ENCODE data around the gene C5orf47.

Gene C5orf47

DNA sequence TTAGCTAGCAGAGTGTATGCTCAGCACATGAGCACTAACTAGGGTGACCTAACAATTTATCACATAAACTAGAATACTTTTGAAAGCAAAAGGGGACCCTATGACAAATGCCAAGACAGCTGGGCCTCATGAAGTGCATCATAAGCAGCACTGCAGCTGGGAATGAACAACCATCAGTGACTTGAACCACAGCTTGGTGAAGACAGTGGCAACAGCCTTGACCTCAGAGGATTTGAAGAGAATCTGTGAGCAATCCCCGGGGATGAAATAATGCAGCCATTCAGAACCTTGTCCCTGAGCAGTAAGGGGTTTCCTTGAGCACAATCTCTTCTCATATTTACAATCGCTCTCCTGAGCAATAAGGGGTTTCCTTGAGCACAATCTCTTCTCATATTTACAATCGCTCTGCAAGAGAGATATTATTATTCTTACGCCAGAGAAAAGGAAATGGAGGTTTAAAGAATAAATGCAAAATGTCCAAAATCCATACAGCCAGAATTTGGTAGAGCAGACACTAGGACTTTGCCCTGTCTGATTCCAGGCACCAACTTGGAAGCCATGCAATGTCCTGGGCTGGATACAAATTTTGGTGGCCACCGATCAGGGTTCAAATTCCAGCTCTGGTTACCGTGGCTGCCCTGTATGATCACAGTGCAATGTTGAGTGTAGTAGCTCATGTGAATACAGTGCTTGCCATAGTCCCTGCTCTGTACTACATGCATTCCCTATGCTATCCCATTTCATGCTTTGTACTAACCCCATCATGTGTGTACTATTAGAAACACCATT lies 55.7 kb downstream of the C5orf47 start:
- DNase-seq (ENCODE audit: low read depth in 3 of 3), result no peak

DNA sequence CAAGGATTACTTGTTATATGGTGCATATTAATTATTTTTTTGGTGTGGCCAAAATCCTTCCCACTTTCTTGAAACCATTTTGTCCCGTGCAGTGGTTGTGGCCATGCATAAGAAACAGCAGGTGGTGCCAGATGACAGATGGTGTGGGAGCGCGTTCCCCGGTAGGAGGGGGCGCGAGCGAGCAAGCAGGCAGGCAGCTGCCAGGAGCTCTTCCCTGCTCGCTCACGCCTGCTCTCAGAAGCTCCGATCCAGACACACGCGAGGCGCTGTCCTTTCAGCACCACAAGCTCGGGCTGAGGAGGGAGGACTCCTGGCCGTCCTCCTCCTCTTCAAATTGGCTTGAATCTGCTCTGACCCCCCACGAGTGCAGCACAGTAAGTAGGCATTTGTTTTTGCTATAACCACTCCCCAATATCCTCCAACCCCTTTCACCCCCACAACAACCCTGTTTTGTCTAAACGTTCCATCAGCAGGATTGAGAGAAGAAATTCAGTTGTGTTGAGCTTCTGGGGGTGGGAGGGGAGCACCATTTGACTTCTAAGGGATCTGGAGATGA lies 56.6 kb downstream of the C5orf47 start, which contains the start of gene NSG2:
TSS of gene NSG2 (plus strand) at position 237 of the 556 bp plus-strand sequence. CDS start 1,050 bp downstream, outside the sequence.
- no peak for DNase-seq (ENCODE audit: low read depth in 3 of 3)

DNA sequence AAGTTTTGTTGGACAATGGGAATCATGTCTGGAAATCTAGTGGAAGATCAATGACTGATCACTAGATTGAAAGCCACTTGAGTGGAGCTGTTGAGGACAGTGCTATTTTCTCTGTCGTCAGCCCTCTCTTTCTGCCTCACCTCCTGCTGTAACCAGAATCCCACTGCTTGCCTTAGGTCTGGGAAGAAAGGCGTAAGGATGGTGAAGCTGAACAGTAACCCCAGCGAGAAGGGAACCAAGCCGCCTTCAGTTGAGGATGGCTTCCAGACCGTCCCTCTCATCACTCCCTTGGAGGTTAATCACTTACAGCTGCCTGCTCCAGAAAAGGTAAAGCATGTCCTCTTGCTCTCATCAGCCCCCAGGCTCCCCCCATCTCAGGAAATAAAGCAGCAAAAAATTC lies 57.6 kb downstream of the C5orf47 start:
- no peak for DNase-seq (ENCODE audit: low read depth in 3 of 3)

DNA sequence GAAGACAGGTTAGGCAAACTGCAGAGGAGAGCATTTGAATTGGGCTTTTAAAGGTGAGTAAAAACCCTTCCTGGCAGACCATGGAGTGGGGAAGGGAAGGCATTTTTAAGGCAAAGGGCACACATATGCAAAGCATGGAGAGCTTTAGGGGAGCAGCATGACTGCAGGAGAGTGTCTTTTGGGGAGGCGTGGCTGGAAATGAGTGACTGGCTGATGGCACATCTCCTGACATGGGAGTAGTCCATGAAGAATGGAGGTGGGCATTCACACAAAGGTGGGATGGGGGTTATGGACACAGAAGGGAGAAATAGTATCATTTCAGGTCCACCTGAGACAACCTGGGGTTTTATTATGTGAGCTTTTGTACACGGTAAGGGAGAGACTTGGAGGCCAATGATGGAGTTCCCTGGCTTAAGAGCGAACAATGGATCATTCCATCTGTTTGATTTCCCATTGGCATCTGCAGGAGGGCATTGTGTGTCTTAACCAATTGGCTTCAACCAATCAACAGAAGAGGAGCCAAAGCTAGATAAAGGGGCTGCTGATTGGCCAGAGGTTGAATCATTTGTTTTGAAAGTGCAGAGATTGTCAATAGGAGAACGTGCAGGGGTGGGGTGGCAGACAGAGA lies 58.6 kb downstream of the C5orf47 start:
- no peak for DNase-seq (ENCODE audit: low read depth in 3 of 3)

DNA sequence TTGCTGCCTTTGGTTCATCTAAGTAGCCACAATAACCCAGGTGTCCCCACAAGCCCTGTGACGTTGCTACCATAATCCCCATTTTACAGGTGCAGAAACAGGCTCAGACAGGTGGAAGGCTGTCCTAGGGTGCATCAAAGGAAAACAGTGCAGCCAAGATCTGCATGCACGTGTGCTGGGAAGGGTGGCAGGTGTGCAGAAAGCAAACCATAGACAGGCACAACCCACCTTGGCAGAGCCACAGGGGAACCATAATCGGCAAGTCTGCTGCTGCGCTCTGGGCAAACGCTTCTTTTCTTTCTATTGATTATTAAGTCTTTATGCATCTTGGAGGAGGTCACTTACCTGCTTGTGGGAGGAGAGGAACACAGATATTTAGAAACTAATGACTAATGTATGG lies 63.7 kb downstream of the C5orf47 start:
- no peak for DNase-seq (ENCODE audit: low read depth in 3 of 3)

DNA sequence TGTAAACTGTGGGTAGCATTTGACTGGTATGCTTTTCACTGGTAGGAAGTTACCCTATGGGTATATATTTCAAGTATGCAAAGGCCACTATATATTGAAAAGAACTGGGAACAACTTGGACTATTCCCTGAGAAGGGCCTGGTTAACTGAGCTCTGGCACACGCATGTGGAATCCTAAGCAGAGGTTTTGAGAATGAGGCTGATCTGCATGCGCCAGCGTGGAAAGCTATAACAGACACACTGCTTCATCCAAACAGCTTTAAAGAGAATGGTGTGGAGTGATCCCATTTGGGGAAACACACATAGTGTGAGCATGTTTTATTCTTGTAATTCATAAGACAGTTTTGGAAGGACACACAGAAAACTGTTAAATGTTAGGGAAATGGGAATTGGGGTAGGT lies 64.9 kb downstream of the C5orf47 start:
- no peak for DNase-seq (ENCODE audit: low read depth in 3 of 3)
